ENCODE results near the gene PPL.
A peak's percentile ranks its signal among the peaks of the same experiment; 100 is the strongest.

PPL gene

DNA sequence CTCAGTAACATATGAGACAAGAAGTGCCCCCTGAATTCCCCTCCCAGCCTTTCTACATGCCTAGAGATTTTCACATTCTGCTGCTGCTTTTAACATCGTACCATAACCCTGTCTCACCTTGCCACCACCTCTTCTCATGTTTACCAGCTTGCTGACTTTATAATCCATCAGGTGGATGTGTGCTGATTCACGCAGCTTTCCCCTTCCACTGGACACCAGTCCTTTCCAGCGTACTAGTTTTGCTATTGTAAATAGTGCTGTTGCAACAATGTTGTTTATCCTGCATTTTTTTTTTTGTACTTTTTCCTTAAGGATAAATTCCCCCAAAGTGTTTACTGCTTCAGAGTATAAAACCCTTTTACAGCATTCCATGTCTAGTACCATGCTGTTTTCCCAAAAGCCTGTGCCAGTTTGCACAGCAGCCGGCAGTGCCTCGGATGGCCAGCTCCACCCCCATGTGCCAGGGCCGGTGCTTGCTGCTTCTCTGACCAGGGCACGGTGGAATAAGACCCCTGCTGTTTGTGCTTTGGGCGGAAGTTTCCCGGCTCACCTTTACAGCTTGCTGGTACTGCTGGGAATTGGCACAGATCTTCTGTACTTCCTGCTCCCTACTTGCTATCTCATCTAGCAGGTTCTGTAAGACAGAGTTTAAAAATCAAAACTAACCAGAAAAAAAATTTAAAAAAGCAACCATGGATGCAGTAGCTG lies 48.4 kb downstream of the PPL start:
- no peak for DNase-seq (ENCODE audit: low spot score)

DNA sequence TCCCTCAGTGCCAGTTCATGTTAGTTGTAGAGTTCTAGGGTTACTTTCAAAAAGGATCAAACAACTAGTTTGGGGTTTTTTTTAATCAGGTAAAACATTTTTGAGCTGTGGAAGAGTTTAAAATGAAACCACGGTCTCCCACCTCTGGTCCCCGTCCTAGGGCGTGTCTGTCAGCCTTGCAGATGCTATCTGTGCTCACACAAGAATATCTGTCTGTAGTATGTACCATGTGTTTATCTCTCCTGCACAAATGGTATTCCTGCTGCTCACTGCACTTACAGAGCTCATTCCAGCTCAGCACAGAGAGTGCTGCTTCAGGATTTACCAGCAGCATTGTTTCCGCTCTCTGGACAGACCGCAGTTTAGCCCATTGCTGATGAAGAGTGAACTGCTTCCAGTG lies 50.8 kb downstream of the PPL start:
- peak; percentile 31 for DNase-seq (ENCODE audit: low spot score)

DNA sequence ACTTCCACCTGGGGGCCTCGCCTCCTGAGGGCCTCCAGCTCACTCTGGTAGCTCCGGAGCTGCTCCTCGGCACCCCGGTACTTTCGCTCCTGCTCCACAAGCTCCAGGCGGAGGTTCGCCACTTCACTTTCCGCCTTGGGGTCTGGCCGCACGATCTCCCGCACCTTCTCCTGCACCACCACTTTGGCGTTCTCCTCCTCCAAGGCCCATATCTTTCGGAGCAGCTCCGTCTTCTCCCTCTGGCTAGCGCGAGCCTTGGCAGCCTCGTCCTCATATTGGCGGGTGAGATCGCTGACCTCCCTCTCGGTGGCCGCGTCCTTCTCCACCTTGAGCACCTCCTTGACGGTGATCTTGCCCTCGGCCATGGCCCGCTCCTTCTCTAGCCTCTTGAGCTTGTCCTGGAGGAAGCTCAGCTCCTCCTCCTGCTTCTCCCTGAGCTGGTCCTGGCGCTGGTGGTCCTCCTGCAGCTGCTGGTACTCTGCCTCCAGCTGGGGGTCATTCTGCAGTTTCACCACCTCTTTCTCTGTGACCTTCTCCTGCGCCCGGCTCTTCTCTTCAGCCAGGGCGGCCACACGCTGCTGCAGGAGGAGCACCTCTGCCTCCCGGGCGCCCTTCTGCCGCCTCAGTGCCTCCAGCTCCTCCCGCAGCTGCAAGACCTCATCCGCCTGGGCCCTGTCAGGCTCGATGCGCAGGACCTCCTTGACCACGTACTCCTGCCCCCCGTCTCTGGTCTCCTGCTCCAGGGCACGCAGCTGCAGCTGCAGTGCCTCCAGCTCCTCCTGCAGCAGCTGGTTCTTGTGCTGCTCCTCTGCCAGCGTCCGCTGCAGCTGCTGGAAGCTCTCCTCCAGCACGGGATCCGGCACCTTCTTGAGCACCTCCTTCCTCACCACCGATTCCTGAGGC lies 51.7 kb downstream of the PPL start:
- no peak for DNase-seq (ENCODE audit: low spot score)

DNA sequence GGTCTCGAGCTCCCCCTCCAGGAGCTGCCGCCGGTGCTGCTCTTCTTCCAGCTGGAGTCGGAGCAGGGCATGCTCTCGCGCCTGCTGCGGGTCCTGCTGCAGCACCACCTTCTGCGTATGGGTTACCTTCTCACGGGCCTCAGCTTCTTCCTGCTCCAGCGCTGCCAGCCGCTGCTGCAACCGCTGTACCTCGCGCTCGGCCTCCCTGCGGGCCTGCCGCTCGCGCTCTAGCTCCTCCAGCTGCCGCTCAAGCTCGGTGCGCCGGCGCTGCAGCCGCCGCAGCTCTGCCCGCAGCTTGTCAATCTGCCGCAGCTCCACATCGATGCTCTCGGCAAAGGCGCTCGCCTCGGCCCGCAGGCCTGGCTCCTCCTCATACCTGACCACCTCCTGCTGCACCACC lies 52.7 kb downstream of the PPL start:
- no peak for DNase-seq (ENCODE audit: low spot score)

DNA sequence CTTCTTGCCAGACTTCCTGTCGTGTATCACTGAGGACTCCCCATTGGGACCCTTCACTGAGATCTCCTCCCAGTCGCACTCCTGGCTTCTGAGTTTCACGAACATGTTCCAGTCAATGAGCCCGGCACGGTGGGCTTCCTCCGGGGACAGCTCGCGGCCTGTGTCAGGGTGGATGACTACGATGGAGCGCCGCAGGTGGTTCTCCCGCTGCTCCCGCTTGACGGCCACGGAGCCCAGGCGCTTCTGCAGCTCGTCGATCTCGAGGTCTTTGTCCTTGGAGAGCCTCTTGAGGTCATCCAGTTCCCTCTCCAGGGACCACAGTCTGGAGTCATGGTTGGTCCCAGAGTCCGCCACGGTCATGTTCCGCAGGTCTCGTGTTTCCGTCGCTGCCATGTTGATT lies 53.4 kb downstream of the PPL start:
- no peak for DNase-seq (ENCODE audit: low spot score)

DNA sequence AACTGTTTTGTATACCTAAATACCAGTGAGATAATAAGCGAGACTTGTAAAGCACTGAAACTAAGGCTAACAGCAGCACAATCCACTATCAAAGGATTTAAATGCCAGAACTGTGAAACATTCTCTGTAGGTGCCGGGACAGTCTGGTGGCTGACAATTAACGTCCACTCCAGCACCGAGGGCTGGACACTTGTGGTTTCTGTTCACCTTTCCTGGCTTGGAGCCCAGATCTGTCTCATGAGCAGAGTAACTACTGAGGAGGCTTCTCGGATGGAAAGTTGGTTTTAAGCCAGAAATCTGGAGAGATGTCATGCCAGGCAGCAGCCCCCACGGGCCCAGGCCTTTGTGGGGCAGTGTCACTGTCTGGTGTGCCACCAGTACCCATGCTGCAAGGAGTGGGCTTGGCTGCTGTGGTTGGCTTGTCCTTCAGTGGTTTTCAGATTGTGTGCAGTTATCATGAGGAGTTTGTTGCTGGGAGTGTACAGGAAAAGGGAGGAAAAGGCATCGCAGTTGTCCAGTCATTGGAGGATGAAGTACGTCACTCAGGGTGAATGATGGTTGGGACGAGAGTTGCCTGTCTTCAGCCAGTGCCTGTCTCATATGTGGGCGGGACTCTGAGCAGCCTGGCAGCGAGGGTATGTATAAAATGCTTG lies 54.2 kb downstream of the PPL start:
- no peak for DNase-seq (ENCODE audit: low spot score)

DNA sequence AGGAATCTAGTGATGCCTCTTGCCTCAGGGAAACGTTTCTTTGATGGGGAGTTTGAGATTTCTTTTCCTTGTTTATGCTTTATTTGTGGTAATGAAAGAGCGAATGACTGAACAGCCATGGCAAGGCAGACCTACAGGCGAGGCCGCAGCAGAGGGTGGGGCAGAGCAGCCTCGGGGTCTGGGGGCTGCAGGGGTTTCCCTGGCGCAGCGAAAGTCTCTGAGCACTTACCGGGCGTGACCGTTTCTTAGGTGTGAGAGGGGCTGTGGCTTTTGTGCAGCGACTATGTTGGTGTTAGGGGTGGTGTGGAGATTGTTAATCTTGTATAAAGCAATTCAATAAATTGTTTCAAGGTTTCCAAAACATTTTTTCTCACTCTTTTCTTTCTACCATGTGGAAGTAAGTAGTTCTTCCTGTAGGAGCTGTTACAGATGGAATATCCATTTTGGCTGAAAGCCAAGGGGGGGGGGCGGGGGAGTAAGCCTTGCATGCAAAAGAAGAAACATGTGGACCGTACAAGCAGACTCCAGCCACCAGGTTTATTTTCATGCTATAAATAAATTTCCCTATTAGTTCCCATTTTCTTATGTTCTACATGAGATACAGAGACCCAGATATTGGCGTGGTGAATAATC lies 54.8 kb downstream of the PPL start:
- DNase-seq (ENCODE audit: low spot score), result no peak

DNA sequence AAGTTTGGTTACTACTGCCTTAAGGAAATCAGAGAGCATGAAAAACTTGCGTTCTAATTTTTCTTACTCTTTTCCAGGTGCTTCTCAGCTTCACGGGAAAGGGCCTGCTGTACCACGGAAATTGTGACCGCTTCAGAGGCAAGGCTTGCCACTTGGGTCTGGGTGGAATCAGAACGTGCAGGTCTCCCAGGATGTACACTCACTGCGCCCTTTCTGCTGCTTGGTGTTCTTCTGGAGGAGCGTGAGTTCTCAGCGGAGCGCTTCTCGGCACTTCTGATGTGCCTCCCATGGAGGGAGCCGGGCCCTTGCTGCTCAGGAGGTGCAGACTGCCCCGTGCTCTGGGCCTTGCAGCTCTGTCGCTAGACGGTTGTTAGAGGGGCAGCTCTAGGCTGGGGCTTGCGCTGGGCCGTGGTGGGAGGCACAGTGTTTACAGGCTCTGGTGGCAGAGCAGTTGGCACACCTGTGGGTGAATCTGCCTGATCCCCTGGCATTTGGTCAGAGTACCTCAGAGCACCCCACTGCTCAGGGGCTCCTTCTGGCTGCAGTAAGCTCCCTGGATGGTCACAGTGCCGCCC lies 56.9 kb downstream of the PPL start:
- no peak for DNase-seq (ENCODE audit: low spot score)

DNA sequence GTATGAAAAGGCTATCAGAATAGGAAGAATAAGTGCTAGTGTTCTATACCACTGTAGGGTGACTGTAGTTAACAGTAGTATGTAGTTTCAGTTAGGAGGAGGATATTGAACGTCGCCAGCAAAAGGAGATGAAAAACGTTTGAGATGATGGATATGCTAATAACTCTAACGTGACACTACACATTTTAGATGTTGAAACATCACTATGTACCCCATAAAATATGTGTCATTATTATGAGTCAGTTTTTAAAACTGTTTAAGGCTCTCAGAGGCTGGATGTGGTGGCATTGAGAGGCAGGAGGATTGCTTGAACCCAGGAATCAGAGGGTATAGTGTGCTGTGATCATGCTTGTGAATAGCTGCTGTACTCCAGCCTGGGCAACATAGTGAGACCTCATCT lies 57.9 kb downstream of the PPL start:
- no peak for DNase-seq (ENCODE audit: low spot score)

DNA sequence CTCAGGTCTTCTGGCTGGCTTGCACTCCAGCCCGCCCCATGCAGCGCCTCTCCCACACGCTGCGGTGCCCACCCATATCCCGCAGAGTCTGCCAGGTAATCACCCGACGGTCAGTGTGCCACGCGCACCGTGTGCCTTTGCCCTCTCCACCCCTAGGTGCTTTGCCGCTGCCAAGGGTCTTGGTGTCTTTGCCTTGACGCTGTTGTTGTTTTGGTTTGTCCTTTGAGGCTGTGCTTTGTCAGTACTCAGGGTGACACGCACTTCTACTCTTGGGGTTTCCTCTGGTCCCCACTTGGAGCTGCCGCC lies 59.6 kb downstream of the PPL start:
- DNase-seq (ENCODE audit: low spot score), result no peak

DNA sequence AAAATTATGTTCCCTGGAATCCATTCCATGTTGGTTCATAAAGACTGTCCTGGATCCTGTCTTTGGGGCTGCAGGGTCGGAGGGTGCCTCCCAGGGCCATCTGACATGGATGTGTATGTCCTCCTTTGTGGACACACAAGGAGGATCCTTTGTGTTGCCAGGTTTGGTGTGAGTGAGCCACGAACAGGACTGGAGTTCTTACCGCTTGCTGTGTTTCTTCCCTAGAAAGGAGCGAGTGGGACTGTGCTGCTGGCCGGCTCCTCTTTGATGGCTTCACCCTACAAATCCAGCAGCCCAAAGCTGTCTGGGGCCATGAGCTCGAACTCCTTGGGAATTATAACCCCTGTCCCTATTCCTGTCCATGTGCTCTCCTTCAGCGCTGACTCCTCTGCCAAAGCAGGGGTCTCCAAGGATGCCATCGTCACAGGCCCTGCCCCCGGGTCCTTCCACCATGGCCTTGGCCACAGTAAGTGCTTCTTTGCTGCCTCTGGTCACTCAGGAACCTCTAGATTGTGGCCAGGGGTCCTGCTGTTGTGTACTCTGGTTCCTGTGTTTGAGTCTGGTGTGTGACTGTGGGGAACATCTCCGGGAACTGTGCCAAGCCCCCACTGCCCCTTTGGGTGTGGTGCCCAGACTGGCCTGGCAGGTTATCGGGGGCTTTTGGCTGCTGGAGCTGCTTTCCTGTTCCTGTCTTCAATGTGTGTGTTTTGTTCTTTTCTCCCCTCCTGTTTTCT lies 60.1 kb downstream of the PPL start:
- DNase-seq (ENCODE audit: low spot score), result no peak

DNA sequence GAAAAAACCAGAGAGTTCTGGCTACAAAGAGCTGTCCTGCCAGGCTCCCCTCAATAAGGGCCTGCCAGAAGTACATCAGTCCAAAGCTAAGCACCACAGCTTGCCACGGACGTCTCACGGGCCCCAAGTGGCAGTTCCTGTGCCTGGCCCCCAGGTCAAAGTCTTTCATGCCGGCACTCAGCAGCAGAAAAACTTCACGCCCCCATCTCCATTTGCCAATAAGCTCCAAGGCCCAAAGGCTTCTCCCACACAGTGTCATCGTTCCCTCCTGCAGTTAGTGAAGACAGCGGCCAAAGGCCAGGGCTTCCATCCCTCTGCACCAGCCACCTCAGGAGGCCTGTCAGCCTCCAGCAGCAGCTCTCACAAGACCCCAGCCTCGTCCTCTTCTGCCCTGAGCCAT lies 62.3 kb downstream of the PPL start:
- no peak for DNase-seq (ENCODE audit: low spot score)

DNA sequence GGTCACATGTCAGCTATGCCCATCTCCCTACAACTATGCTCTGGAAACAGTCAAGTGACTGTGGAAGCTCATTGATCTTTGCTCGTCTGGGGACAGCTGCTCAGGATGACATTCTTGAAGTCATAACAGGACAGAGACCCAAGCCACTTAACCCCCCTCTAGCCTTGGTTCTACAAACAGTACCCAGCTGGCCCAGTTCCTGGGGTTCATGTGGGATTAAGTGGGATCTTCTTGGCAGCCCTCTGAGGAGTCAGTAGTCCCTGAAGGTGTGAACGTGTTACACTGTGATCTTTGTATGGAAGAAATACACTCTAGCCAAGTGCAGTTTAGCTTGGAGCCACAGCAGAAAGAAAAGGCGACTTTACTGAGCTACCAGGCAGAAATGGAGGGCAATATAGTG lies 63.9 kb downstream of the PPL start:
- no peak for DNase-seq (ENCODE audit: low spot score)

DNA sequence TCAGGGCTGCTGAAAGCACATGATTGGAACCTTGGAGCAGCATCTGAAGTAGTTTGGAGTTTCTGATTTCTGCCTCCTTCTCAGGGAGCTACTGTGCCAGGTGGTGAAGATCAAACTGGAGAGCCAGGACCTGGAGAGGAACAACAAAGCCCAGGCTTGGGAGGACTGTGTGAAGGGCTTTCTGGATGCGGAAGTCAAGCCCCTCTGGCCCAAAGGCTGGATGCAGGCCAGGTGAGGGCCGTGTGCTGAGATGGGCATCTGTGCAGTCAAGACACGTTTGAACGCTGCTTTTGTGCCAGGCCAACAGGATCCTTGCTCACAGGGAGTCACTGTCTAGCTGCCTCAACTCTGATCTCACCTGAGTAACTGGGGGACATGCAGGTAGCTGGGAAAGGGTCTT lies 65.9 kb downstream of the PPL start:
- DNase-seq (ENCODE audit: low spot score), result no peak

DNA sequence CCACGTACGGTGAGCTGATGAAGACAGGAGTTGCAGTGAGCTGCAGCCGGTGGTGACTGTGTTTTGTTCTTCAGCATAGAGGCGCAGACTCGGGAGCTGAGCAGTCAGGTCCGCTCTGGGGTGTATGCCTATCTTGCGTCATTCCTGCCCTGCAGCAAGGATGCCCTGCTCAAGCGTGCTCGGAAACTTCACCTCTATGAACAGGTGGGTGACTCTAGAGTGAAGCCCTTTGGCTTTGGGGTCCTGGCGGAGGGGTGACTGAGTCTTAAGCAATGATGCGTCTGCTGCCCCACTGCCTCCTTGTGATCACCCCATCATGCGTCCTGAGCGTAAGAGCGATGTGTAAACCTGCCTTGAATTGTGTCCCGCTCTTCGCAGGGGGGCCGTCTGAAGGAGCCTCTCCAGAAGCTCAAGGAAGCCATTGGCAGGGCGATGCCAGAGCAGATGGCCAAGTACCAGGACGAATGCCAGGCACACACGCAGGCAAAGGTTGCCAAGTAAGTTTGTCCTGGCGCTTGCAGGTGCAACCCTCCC lies 66.7 kb downstream of the PPL start:
- DNase-seq (ENCODE audit: low spot score), result no peak

DNA sequence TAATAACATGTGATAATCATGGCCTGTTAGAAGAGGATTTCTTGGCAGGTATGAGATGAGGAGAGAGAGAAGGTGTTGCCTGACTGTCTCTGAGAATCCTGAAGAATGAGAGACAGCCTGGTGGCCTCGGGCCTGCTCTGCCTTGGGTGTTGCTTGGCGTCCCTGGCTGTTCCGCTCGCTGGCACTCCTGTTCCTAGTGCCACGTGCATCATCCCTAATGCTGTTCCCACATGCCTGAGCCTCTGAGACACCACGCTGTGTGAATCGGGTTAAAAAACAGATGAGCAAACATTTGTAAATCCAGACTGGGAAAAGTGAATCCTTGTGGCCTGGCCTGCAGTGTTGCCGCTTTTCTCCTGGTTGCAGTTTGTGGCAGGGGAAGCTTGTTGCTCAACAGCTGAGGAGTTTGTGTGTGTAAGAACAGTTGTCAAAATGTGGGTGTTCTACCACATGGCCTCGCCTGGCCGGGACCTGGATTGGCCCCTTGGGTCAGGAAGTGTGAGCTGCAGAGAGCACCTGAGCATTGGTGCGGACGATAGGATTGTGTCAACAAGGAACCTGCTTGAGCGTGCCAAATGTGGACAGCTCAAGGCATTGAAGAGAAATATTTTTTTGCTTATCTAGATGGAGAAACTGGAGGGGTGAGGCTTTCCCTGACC lies 67.7 kb downstream of the PPL start:
- DNase-seq (ENCODE audit: low spot score), result no peak

DNA sequence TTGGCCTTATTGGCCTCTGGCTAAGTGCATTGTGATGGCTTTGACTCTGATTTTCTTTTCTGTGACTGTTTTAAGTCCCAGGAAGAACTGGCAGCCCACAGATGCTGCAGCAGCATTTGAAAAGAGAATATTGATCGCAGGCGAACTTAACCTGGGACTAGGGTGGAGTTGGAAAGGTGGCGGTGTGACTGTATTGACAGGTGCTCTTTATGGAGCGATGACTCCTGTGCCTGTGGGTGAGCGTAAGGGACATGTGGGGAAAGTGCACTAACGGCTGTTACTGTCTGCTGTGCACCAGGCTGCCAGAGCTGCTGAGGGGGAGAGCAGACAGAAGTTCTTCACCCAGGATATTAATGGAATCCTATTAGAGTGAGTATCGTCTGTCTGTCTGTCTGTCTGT lies 68.4 kb downstream of the PPL start:
- no peak for DNase-seq (ENCODE audit: low spot score)

DNA sequence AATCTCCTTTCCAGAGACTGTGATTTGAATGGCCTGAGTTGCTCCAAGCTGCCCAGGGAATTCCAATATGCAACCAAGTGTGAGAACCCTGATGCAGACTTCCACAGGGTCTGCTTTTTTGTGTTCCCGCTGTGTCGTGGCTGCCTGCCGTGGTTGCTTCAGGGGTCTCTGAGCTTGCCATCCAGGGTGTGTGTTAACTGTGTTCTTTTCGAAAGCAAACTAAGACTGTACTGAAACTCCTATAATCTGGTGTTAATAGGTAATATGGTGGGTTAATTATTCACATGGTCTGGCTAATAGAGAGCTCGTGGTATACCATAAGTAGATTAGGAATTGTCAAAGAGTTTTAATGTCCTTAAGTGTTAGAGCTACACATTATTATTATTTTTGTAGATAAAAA lies 68.9 kb downstream of the PPL start:
- DNase-seq (ENCODE audit: low spot score), result no peak

DNA sequence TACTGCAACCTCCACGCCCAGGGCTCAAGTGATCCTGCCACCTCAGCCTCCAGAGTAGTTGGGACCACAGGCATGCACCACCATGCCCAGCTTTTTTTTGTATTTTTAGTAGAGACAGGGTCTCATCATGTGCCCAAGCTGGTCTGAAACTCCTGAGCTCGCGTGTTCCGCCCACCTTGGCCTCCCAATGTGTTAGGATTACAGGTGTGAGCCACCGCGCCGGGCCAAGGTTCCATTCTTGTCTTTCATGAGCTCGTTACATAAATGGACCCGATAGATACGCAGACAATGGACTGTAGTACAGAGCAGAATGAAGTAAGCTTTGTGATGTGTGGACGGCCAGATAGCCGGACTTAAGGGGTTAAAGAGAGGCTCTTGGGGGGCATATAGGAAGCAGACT lies 70.4 kb downstream of the PPL start:
- no peak for DNase-seq (ENCODE audit: low spot score)

DNA sequence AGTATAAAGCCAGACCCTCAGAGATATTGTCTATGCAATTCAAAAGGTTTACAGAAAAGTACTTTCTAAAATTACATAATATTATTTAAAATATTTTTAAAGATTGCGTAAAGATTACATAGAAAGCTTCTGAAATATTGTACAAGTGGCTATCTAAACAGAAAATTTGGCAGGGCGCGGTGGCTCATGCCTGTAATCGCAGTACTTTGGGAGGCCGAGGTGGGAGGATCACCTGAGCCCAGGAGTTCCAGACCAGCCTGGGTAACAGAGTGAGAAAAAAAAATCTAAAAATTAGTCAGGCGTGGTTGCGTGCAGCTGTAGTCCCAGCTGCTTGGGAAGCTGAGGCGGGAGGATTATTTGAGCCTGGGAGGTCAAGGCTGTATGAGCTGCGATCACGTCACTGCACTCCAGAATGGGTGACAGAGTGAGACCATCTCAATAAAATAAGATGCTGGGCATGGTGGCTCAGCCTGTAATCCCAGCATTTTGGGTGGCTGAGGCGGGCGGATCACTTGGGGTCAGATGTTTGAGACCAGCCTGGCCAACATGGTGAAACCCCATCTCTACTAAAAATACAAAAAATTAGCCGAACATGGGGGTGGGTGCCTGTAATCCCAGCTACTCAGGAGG lies 71.6 kb downstream of the PPL start:
- DNase-seq (ENCODE audit: low spot score), result no peak

DNA sequence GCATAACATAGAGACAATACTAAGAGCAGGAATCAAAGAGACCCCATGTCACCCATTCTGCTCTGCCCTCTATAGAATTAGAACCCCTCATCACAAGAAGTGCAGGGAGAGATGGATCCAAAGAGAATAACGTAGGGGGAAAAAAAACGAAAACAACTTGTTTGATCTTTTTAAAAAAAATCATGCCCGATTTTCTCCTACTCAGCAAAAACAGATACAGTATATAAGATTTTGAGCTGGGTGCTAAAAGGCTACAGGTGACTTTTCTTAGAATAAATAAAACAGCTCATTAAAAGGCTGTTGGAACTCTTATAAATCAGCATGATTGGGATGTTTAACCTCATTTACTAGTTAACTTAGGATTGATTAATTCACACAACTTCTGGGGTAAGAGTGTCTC lies 72.2 kb downstream of the PPL start:
- no peak for DNase-seq (ENCODE audit: low spot score)

All from hematopoietic multipotent progenitor cell treated with erythropoietin and hydrocortisone succinate and interleukin-3 and kit ligand, for 15 days (in vitro differentiated cells).